ENCODE measurements around the gene SNX10. TPM values are rescaled to one million over a fixed set of nuclear protein-coding genes. Genes with fewer than 3 reads are reported as not detected.

SNX10 gene
- total and polyA plus RNA-seq, 12 donors, result 6.5 to 50.3 (median 27.8) TPM

- Histone ChIP-seq H3K4me3 (no peak overlapping the region), H3K4me1 (replicated peaks in 1 of 2) (no peaks in the 10 kb centered on the region), H3K27me3 (peaks cover 3% of the 10 kb centered on the region), H3K36me3 (replicated peaks in 1 of 2) (no peaks in the 10 kb centered on the region), H3K27ac (no peak overlapping the region), H3K9me3 (replicated peaks in 1 of 3) (no peaks in the 10 kb centered on the region)
- no peak for DNase-seq
- TF ChIP-seq POLR2A (IDR thresholded peaks at IDR 0.05) (no peak), CTCF (IDR thresholded peaks at IDR 0.05) (no peak)
- intact Hi-C loops (cut with DNase I), result loop anchor here (5.0 kb wide), 3 partner anchors 299 to 794 kb away; no protein-coding TSS in a partner anchor
- WGBS, 4 donors, result 66 to 83% (median 72%) methylated on average over 2 of the region's 2 CpGs
Observed at GRCh38 chr7:26368542-26368941, 76.9 kb downstream of the SNX10 start.

- Histone ChIP-seq H3K36me3 (replicated peaks in 1 of 2) (no peaks in the 10 kb centered on the region), H3K4me1 (replicated peaks in 1 of 2) (no peaks in the 10 kb centered on the region), H3K27ac (no peak overlapping the region), H3K4me3 (no peak overlapping the region), H3K27me3 (peaks cover 3% of the 10 kb centered on the region), H3K9me3 (replicated peaks in 1 of 3) (no peaks in the 10 kb centered on the region)
- intact Hi-C loops (cut with DNase I), result loop anchor here (5.0 kb wide), 3 partner anchors 298 to 793 kb away; no protein-coding TSS in a partner anchor
- 0 to 6% (median 2%) methylated on average over 4 of the region's 4 CpGs for WGBS, 4 donors
- peak in 6 of 7 donors; percentile 30 to 64 (median 45) for DNase-seq
- TF ChIP-seq POLR2A (IDR thresholded peaks at IDR 0.05), result no peak
- peak; percentile 69 to 88 (median 73) for TF ChIP-seq CTCF (IDR thresholded peaks at IDR 0.05)
Observed at GRCh38 chr7:26369593-26369992, 77.9 kb downstream of the SNX10 start.

- Histone ChIP-seq H3K27me3 (peaks cover 3% of the 10 kb centered on the region), H3K27ac (no peak overlapping the region), H3K9me3 (replicated peaks in 1 of 3) (no peaks in the 10 kb centered on the region), H3K4me3 (no peak overlapping the region), H3K36me3 (replicated peaks in 1 of 2) (no peaks in the 10 kb centered on the region), H3K4me1 (replicated peaks in 1 of 2) (no peaks in the 10 kb centered on the region)
- TF ChIP-seq POLR2A (IDR thresholded peaks at IDR 0.05), result no peak
- DNase-seq, result no peak
- WGBS, 4 donors, result 48 to 52% (median 49%) methylated on average over 5 of the region's 5 CpGs
- intact Hi-C loops (cut with DNase I), result loop anchor here in 1 of 2 donors (10.0 kb wide), 1 partner anchor 795 kb away; the partner anchor contains the start of gene HOXA9
Observed at GRCh38 chr7:26370011-26370410, 78.3 kb downstream of the SNX10 start.

GRCh38 chr7:26372249-26372648 lies 80.6 kb downstream of the SNX10 start:
- H3K4me1 ChIP-seq (replicated peaks in 1 of 2), result peaks cover 0 to 6% of the 10 kb centered on the region in 2 donors
- TF ChIP-seq POLR2A (IDR thresholded peaks at IDR 0.05) (no peak), CTCF (IDR thresholded peaks at IDR 0.05) (no peak)
- H3K27me3 ChIP-seq, result peaks cover 3% of the 10 kb centered on the region
- H3K4me3 ChIP-seq, result no peak overlapping the region
- no peak for DNase-seq
- H3K27ac ChIP-seq, result no peak overlapping the region
- 71 to 81% (median 74%) methylated on average over 3 of the region's 3 CpGs for WGBS, 4 donors
- no peaks in the 10 kb centered on the region for H3K9me3 ChIP-seq (replicated peaks in 1 of 3)
- no peaks in the 10 kb centered on the region for H3K36me3 ChIP-seq (replicated peaks in 1 of 2)
- intact Hi-C loops (cut with DNase I), result loop anchor here in 1 of 2 donors (10.0 kb wide), 1 partner anchor 793 kb away; the partner anchor contains the start of gene HOXA9

GRCh38 chr7:26372704-26373103 lies 81.0 kb downstream of the SNX10 start:
- no peaks in the 10 kb centered on the region for H3K36me3 ChIP-seq (replicated peaks in 1 of 2)
- intact Hi-C loops (cut with DNase I), result loop anchor here in 1 of 2 donors (10.0 kb wide), 1 partner anchor 792 kb away; the partner anchor contains the start of gene HOXA9
- WGBS, 4 donors, result 62 to 80% (median 72%) methylated on average over 2 of the region's 2 CpGs
- TF ChIP-seq CTCF (IDR thresholded peaks at IDR 0.05), result no peak
- no peak for TF ChIP-seq POLR2A (IDR thresholded peaks at IDR 0.05)
- peaks cover 3% of the 10 kb centered on the region for H3K27me3 ChIP-seq
- no peaks in the 10 kb centered on the region for H3K9me3 ChIP-seq (replicated peaks in 1 of 3)
- no peak overlapping the region for H3K27ac ChIP-seq
- DNase-seq, result no peak
- H3K4me3 ChIP-seq, result no peak overlapping the region
- H3K4me1 ChIP-seq (replicated peaks in 1 of 2), result peaks cover 0 to 8% of the 10 kb centered on the region in 2 donors

Measured in adrenal gland (tissue), 12 donors.